ENCODE measurements around the gene CHMP1A.

GRCh38 chr16:89655062-89655643 is 2.4 kb downstream of the CHMP1A start:
- TF ChIP-seq RAD21 (conservative IDR thresholded peaks at IDR 0.05 in 1 of 2, IDR thresholded peaks at IDR 0.05 in 1 of 2) (no peak), RARB (CRISPR knock-in tag; IDR thresholded peaks at IDR 0.05) (no peak), CTCF (IDR thresholded peaks at IDR 0.05) (no peak), NPAS2 (CRISPR knock-in tag; IDR thresholded peaks at IDR 0.05; ENCODE audit: borderline replicate concordance) (no peak), ELK1 (IDR thresholded peaks at IDR 0.05; ENCODE audit: low read depth, low read length) (no peak), HDAC2 (IDR thresholded peaks at IDR 0.05) (no peak), POLR2A (IDR thresholded peaks at IDR 0.05; ENCODE audit: low read length) (no peak), GATA3 (IDR thresholded peaks at IDR 0.05; ENCODE audit: borderline replicate concordance) (no peak), ESRRA (IDR thresholded peaks at IDR 0.05; ENCODE audit: borderline replicate concordance, low read length) (no peak), EP300 (IDR thresholded peaks at IDR 0.05) (no peak), POLR2AphosphoS2 (conservative IDR thresholded peaks at IDR 0.05; ENCODE audit: low read length) (no peak), USF2 (IDR thresholded peaks at IDR 0.05) (no peak), REST (IDR thresholded peaks at IDR 0.05) (no peak), SMC3 (IDR thresholded peaks at IDR 0.05) (no peak)

All from A549 (cell line).